Glutamatergic neuron (in vitro differentiated cells): Measurements from ENCODE around the gene FBXO7. TPM values are rescaled to one million over a fixed set of nuclear protein-coding genes. Genes with fewer than 3 reads are reported as not detected.

Experiments
- DNase-seq: peaks from one replicate; pipeline ENCODE4 v3.0.0; 2022
- H3K27ac Mint-ChIP-seq: one replicate; pipeline ENCODE4 v1.8.0; 2020; ENCODE audit warnings: mild to moderate bottlenecking, mixed read lengths, inconsistent platforms; ENCODE audit not compliant: unreplicated experiment
- H3K27me3 Mint-ChIP-seq: one replicate; pipeline ENCODE4 v1.8.0; 2020; ENCODE audit warnings: mild to moderate bottlenecking, moderate library complexity, mixed read lengths, inconsistent platforms; ENCODE audit not compliant: unreplicated experiment
- H3K36me3 Mint-ChIP-seq: one replicate; pipeline ENCODE4 v1.8.0; 2020; ENCODE audit warnings: mild to moderate bottlenecking, mixed read lengths, inconsistent platforms; ENCODE audit not compliant: unreplicated experiment
- H3K4me1 Mint-ChIP-seq: one replicate; pipeline ENCODE4 v1.8.0; 2020; ENCODE audit warnings: mild to moderate bottlenecking, low read depth, mixed read lengths, inconsistent platforms; ENCODE audit not compliant: unreplicated experiment
- H3K4me3 Mint-ChIP-seq: one replicate; pipeline ENCODE4 v1.8.0; 2020; ENCODE audit warnings: mild to moderate bottlenecking, mixed read lengths, inconsistent platforms; ENCODE audit not compliant: unreplicated experiment
- H3K9me3 Mint-ChIP-seq: one replicate; pipeline ENCODE4 v1.8.0; 2020; ENCODE audit warnings: mild to moderate bottlenecking, moderate library complexity, mixed read lengths, inconsistent platforms; ENCODE audit not compliant: unreplicated experiment
- CTCF ChIP-seq: fragments of 200-600 bp; sonication (generic); IDR thresholded peaks from one replicate; pipeline ENCODE4 v1.5.0; 2021; ENCODE audit not compliant: partially characterized antibody, unreplicated experiment
- total RNA-seq: library from RNA; stranded (reverse); fragmentation: NEBNext Ultra II Directional; extraction: Animal tissue kit (Norgen Biotek cat#: 25700); gene quantifications from one replicate; pipeline ENCODE4 v1.2.1, GENCODE V29; 2021; ENCODE audit not compliant: unreplicated experiment

FBXO7 gene
- total RNA-seq, 1 donor from 2014 or later = 78.3 TPM

- no peak for TF ChIP-seq CTCF
- Mint-ChIP-seq H3K36me3 (peaks cover 5% of the 10 kb centered on the region), H3K9me3 (peaks cover 6% of the 10 kb centered on the region), H3K27me3 (peaks cover 7% of the 10 kb centered on the region), H3K4me3 (no peak overlapping the region), H3K4me1 (peaks cover 27% of the 10 kb centered on the region), H3K27ac (no peak overlapping the region)
- DNase-seq = peak; percentile 43
These were observed 53.1 kb downstream of the FBXO7 start for GRCh38 chr22:32527756-32528155.

GRCh38 chr22:32528316-32528715 is 53.7 kb downstream of the FBXO7 start:
- H3K9me3 Mint-ChIP-seq = peaks cover 6% of the 10 kb centered on the region

GRCh38 chr22:32528984-32529982 is 54.7 kb downstream of the FBXO7 start:
- H3K4me3 Mint-ChIP-seq = no peak overlapping the region
- H3K27ac Mint-ChIP-seq = no peak overlapping the region
- peaks cover 9% of the 10 kb centered on the region for H3K27me3 Mint-ChIP-seq
- H3K36me3 Mint-ChIP-seq = peaks cover 5% of the 10 kb centered on the region
- peaks cover 31% of the 10 kb centered on the region for H3K4me1 Mint-ChIP-seq
- DNase-seq = peak; percentile 87
- TF ChIP-seq CTCF = peak; percentile 85
- H3K9me3 Mint-ChIP-seq = peaks cover 8% of the 10 kb centered on the region

More at GRCh38 chr22:32528316-32528715, 53.7 kb downstream of the FBXO7 start:
- no peak overlapping the region for H3K27ac Mint-ChIP-seq
- DNase-seq = no peak
- H3K4me1 Mint-ChIP-seq = peaks cover 27% of the 10 kb centered on the region
- TF ChIP-seq CTCF = no peak
- H3K36me3 Mint-ChIP-seq = peaks cover 5% of the 10 kb centered on the region
- H3K27me3 Mint-ChIP-seq = peaks cover 5% of the 10 kb centered on the region
- no peak overlapping the region for H3K4me3 Mint-ChIP-seq

- Mint-ChIP-seq H3K27me3 (peaks cover 9% of the 10 kb centered on the region), H3K9me3 (peaks cover 8% of the 10 kb centered on the region), H3K36me3 (no peaks in the 10 kb centered on the region), H3K4me3 (no peak overlapping the region), H3K4me1 (peaks cover 38% of the 10 kb centered on the region), H3K27ac (no peak overlapping the region)
- no peak for TF ChIP-seq CTCF
- no peak for DNase-seq
These were observed 56.6 kb downstream of the FBXO7 start for GRCh38 chr22:32531228-32531627.
